K562 (cell line): Measurements from ENCODE around the gene BANF2.

Experiments used
- BHLHE40 ChIP-seq: IDR thresholded peaks from 2 replicates; pipeline ENCODE4 v1.6.1; 2011; ENCODE audit warnings: low read length, improper control_type of control experiment
- POLR2AphosphoS5 ChIP-seq: IDR thresholded peaks from 2 replicates; pipeline ENCODE4 v1.6.1; 2011; ENCODE audit warnings: mild to moderate bottlenecking, low read depth, low read length, moderate library complexity; ENCODE audit not compliant: control insufficient read depth, insufficient read depth
- POLR2H ChIP-seq: IDR thresholded peaks from 2 replicates; pipeline ENCODE4 v1.6.1; 2016; ENCODE audit warnings: missing genetic modification characterization, low read depth, mild to moderate bottlenecking, control low read depth, missing compliant biosample characterization, moderate library complexity
- RAD21 ChIP-seq, 2 experiments: fragments of 250-450 bp in 1 of 2; fragments of 450-650 bp in 1 of 2; sonication (Bioruptor Pico) in 1 of 2; formaldehyde crosslinking in 1 of 2; IDR thresholded peaks in 1 of 2; conservative IDR thresholded peaks in 1 of 2; 2 replicates each; pipeline versions ENCODE4 v1.4.0 to v1.8.0; 2020 to 2022; ENCODE audit warnings: mild to moderate bottlenecking in 2 of 2, moderate library complexity in 1 of 2
- SIN3A ChIP-seq, 2 experiments: fragments of 150-350 bp in 1 of 2; IDR thresholded peaks; 2 replicates each; pipeline ENCODE4 v1.6.1; 2011 to 2016; ENCODE audit warnings: borderline replicate concordance in 2 of 2, low read depth in 2 of 2, low read length in 2 of 2, mild to moderate bottlenecking in 2 of 2, moderate library complexity in 2 of 2; ENCODE audit not compliant: control insufficient read depth in 1 of 2
- ZNF24 ChIP-seq: fragments of 450-650 bp; IDR thresholded peaks from 2 replicates; pipeline ENCODE4 v1.6.1; 2016
- TF ChIP-seq, protein P1 (sequence below): fragments of 250-450 bp; sonication (Bioruptor Pico); IDR thresholded peaks from 2 replicates; pipeline ENCODE4 v1.8.0; 2022; ENCODE audit warnings: inconsistent platforms, mild to moderate bottlenecking, moderate library complexity, borderline replicate concordance
- TF ChIP-seq, protein P2 (sequence below): IDR thresholded peaks from 3 replicates; pipeline ENCODE4 v1.6.1; 2011; ENCODE audit warnings: borderline replicate concordance, mild to moderate bottlenecking, moderate library complexity; ENCODE audit not compliant: insufficient read length; ENCODE audit errors: extremely low read depth
- TF ChIP-seq, protein P3 (sequence below): IDR thresholded peaks from 2 replicates; pipeline ENCODE4 v1.6.1; 2016; ENCODE audit warnings: missing genetic modification characterization, missing compliant biosample characterization
- TF ChIP-seq, protein P4 (sequence below), 3 experiments: IDR thresholded peaks in 2 of 3; conservative IDR thresholded peaks in 1 of 3; 2 replicates each; pipeline ENCODE4 v1.5.1; 2011 to 2012; ENCODE audit warnings: low read length in 3 of 3, mild to moderate bottlenecking in 3 of 3, control low read depth in 2 of 3, improper control_type of control experiment in 1 of 3, inconsistent platforms in 1 of 3, low read depth in 1 of 3, mixed read lengths in 1 of 3, moderate library complexity in 1 of 3; ENCODE audit not compliant: insufficient read depth in 2 of 3

DNA sequence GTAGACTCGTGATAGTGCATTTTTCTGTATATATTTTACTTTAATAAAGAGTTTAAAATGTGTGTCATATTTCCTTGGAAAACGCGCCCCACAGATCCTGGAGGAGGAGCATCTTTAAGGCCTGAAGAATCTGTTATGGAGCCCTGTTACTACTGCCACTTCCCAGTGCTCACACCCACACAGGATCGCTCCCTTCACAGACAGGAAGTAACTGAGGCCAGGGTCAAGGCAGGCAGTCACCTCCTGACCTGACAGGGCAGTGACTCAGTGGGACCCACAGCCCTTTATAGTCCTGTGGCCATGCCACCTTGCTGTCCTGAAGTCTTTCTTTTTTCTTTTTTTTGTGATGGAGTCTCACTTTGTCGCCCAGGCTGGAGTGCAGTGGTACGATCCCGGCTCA lies 26.7 kb upstream of the BANF2 start:
- TF ChIP-seq, protein P1, sequence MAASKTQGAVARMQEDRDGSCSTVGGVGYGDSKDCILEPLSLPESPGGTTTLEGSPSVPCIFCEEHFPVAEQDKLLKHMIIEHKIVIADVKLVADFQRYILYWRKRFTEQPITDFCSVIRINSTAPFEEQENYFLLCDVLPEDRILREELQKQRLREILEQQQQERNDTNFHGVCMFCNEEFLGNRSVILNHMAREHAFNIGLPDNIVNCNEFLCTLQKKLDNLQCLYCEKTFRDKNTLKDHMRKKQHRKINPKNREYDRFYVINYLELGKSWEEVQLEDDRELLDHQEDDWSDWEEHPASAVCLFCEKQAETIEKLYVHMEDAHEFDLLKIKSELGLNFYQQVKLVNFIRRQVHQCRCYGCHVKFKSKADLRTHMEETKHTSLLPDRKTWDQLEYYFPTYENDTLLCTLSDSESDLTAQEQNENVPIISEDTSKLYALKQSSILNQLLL = no peak
- TF ChIP-seq ZNF24 (no peak), BHLHE40 (no peak), RAD21 (CRISPR knock-in tag; conservative IDR thresholded peaks at IDR 0.05 in 1 of 2, IDR thresholded peaks at IDR 0.05 in 1 of 2) (no peak), POLR2H (tag) (no peak), POLR2AphosphoS5 (no peak), SIN3A (IDR thresholded peaks at IDR 0.05; ENCODE audit: borderline replicate concordance in 2 of 2, control insufficient read depth in 1 of 2, low read depth in 2 of 2, low read length in 2 of 2) (no peak)
- TF ChIP-seq, protein P2, sequence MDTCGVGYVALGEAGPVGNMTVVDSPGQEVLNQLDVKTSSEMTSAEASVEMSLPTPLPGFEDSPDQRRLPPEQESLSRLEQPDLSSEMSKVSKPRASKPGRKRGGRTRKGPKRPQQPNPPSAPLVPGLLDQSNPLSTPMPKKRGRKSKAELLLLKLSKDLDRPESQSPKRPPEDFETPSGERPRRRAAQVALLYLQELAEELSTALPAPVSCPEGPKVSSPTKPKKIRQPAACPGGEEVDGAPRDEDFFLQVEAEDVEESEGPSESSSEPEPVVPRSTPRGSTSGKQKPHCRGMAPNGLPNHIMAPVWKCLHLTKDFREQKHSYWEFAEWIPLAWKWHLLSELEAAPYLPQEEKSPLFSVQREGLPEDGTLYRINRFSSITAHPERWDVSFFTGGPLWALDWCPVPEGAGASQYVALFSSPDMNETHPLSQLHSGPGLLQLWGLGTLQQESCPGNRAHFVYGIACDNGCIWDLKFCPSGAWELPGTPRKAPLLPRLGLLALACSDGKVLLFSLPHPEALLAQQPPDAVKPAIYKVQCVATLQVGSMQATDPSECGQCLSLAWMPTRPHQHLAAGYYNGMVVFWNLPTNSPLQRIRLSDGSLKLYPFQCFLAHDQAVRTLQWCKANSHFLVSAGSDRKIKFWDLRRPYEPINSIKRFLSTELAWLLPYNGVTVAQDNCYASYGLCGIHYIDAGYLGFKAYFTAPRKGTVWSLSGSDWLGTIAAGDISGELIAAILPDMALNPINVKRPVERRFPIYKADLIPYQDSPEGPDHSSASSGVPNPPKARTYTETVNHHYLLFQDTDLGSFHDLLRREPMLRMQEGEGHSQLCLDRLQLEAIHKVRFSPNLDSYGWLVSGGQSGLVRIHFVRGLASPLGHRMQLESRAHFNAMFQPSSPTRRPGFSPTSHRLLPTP = no peak
- TF ChIP-seq, protein P3, sequence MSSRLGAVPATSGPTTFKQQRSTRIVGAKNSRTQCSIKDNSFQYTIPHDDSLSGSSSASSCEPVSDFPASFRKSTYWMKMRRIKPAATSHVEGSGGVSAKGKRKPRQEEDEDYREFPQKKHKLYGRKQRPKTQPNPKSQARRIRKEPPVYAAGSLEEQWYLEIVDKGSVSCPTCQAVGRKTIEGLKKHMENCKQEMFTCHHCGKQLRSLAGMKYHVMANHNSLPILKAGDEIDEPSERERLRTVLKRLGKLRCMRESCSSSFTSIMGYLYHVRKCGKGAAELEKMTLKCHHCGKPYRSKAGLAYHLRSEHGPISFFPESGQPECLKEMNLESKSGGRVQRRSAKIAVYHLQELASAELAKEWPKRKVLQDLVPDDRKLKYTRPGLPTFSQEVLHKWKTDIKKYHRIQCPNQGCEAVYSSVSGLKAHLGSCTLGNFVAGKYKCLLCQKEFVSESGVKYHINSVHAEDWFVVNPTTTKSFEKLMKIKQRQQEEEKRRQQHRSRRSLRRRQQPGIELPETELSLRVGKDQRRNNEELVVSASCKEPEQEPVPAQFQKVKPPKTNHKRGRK (tag) = no peak
- TF ChIP-seq, protein P4, sequence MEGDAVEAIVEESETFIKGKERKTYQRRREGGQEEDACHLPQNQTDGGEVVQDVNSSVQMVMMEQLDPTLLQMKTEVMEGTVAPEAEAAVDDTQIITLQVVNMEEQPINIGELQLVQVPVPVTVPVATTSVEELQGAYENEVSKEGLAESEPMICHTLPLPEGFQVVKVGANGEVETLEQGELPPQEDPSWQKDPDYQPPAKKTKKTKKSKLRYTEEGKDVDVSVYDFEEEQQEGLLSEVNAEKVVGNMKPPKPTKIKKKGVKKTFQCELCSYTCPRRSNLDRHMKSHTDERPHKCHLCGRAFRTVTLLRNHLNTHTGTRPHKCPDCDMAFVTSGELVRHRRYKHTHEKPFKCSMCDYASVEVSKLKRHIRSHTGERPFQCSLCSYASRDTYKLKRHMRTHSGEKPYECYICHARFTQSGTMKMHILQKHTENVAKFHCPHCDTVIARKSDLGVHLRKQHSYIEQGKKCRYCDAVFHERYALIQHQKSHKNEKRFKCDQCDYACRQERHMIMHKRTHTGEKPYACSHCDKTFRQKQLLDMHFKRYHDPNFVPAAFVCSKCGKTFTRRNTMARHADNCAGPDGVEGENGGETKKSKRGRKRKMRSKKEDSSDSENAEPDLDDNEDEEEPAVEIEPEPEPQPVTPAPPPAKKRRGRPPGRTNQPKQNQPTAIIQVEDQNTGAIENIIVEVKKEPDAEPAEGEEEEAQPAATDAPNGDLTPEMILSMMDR (IDR thresholded peaks at IDR 0.05 in 2 of 3, conservative IDR thresholded peaks at IDR 0.05 in 1 of 3; ENCODE audit: insufficient read depth in 2 of 3, low read depth in 1 of 3, low read length in 3 of 3) = no peak
